ENCODE measurements around the gene DOK5.

Gene DOK5

DNA sequence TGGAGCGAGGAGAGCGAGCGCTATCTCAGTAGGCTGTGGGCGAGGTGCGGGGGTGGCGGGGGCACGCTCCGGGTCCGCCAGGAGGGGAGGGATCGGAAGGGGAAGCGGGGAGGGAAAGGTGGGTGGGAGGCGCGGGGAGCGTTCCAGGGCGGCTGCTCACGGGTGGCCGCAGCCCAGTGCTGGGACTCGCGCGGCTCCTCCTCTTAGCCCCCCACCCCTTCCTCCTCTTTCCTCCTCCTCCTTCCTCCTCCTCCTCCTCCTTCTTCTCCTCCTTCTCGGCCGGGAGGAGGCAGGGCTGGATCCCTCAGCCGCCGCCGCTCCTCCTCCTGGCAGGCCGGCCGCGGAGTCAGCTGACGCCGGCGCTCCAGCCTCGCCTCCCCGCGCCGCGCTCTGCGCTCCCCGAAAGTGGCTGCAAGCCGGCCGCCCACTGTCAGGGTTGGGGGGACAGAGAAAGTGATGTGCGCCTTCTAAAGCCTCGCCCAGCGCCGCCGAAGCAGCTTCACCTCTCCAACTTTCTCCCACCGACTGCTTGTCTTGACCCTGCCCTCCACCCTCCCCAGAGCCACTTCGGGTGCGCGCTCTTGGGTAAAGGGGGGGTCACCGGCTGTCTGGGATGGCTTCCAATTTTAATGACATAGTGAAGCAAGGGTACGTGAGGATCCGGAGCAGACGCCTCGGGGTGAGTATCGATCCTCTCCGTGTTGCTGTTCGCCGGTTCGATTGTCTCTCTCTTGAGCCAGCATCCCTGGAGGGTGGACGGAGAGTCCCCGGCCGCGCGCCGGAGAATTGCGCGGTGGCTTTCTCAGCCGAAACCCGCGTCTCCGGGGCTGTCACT lies at the start of gene DOK5:
TSS of gene DOK5 (plus strand) at position 260 of the 835 bp plus-strand sequence. CDS start at position 614, 354 bp downstream.
- TF ChIP-seq, protein P1, sequence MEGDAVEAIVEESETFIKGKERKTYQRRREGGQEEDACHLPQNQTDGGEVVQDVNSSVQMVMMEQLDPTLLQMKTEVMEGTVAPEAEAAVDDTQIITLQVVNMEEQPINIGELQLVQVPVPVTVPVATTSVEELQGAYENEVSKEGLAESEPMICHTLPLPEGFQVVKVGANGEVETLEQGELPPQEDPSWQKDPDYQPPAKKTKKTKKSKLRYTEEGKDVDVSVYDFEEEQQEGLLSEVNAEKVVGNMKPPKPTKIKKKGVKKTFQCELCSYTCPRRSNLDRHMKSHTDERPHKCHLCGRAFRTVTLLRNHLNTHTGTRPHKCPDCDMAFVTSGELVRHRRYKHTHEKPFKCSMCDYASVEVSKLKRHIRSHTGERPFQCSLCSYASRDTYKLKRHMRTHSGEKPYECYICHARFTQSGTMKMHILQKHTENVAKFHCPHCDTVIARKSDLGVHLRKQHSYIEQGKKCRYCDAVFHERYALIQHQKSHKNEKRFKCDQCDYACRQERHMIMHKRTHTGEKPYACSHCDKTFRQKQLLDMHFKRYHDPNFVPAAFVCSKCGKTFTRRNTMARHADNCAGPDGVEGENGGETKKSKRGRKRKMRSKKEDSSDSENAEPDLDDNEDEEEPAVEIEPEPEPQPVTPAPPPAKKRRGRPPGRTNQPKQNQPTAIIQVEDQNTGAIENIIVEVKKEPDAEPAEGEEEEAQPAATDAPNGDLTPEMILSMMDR (IDR thresholded peaks at IDR 0.05) = no peak
- Mint-ChIP-seq H3K4me1 (peaks cover 29% of the 10 kb centered on the region), H3K27ac (no peak within 1 kb of the TSS), H3K4me3 (peak within 1 kb of the TSS; percentile 91), H3K9me3 (no peaks in the 10 kb centered on the region), H3K36me3 (ENCODE audit: low read depth) (no peaks in the 10 kb centered on the region), H3K27me3 (ENCODE audit: low read depth, poor library complexity) (peaks cover 64% of the 10 kb centered on the region)
- peak; percentile 61 for DNase-seq

DNA sequence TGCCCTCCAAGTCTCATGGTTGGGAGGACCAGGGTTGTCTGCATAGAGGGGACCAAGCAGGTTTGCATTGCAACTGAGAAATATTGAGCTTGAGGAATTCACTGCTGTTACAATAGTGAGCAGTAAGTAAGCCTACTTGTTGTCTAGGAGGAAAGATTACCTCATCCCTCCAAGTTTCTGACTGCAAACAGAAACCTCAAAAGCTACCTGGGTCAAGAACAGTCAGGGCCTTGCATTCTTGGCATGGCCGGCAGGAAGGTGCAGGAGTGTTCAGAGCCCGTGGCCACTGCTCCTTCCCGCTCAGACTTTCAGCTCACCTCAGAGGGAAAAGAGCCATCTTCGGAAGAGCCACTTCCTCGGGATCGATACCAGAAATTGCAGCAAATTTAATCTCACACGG lies 46.0 kb upstream of the DOK5 start:
- peaks cover 16% of the 10 kb centered on the region for H3K9me3 Mint-ChIP-seq

DNA sequence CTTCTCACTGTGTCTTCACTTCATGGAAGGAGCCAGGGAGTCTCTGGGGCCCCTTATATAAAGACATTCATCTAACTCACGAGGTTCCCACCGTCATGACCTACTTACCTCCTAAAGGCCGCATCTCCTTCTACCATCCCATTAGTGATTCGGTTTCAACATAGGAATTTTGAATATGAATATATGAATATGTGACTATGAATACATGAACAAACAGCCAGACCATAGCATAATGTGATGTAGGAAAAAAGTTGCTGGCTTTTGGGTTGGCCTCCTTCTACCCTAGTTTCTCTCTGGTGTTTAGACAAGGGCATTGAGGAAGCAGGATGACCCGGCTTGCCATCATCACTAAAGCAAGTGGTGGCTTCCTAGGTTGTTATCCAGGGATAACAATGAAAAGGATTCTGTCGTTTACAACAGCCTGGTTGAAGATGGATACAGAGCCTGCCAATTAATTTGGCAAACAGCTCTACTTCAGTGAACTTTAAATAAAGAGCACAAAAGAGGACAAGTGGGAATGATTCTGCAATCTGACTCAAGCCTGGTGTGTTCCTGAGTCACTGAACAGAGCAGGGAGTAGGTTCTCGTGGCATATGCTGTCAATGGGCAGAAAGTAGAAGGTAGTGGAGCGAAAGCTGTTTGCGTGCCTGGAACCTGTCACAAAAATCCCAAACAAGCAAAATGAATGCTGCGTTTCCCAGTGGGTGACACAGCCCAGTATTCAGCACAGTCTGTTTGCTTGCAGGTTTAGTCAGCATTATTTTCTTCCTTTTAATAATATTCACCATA lies 44.0 kb upstream of the DOK5 start:
- Mint-ChIP-seq H3K4me3 (no peak overlapping the region), H3K27ac (no peak overlapping the region), H3K4me1 (peaks cover 9% of the 10 kb centered on the region), H3K36me3 (ENCODE audit: low read depth) (no peaks in the 10 kb centered on the region), H3K9me3 (no peaks in the 10 kb centered on the region), H3K27me3 (ENCODE audit: low read depth, poor library complexity) (peaks cover 3% of the 10 kb centered on the region)
- TF ChIP-seq, protein P1 (IDR thresholded peaks at IDR 0.05) = no peak
- no peak for DNase-seq

More for the DNA sequence above, 46.0 kb upstream of the DOK5 start:
- Mint-ChIP-seq H3K4me1 (peaks cover 9% of the 10 kb centered on the region), H3K27ac (no peak overlapping the region), H3K27me3 (ENCODE audit: low read depth, poor library complexity) (peaks cover 3% of the 10 kb centered on the region), H3K36me3 (ENCODE audit: low read depth) (no peaks in the 10 kb centered on the region), H3K4me3 (no peak overlapping the region)
- no peak for DNase-seq
- TF ChIP-seq, protein P1 (IDR thresholded peaks at IDR 0.05) = no peak

DNA sequence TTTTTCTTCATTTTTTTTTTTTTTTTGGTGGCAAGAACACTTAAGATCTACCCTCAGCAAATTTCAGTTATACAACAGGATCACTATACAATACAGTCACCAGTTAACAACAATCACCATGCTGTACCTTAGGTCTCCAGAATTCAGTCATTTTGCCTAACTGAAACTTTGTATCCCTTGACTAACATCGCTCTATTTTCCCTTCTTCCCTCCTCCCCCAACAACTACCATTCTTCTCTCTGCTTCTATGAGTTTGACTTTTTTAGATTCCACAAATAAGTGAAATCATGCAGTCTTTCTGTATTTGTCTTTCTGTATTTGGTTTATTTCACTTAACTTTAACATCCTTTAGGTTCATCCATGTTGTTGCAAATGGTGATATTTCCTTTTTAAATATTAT lies 42.4 kb upstream of the DOK5 start:
- no peak for DNase-seq
- TF ChIP-seq, protein P1 (IDR thresholded peaks at IDR 0.05) = no peak
- Mint-ChIP-seq H3K27me3 (ENCODE audit: low read depth, poor library complexity) (peaks cover 3% of the 10 kb centered on the region), H3K4me1 (peaks cover 9% of the 10 kb centered on the region), H3K36me3 (ENCODE audit: low read depth) (no peaks in the 10 kb centered on the region), H3K27ac (no peak overlapping the region), H3K9me3 (no peaks in the 10 kb centered on the region), H3K4me3 (no peak overlapping the region)

DNA sequence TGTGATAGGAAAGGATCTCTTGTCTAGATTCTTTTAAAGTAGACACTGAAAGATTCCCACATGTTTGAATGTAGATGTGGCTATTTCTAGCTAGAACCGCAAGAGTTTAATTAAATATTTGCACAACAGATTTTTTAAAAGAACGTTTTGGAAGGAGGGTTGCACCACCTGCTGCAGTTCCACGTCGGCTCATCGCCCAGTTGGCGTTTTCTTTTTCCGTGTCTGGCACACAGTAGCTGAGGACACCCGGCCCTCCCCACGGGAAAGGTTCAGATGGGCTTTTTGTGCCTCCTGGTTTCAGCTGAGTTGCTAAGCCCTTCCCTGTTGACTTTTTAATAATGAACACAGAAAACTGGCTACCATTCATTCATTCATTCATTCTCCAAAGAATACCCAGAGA lies 41.8 kb upstream of the DOK5 start:
- Mint-ChIP-seq H3K4me1 (peaks cover 9% of the 10 kb centered on the region), H3K36me3 (ENCODE audit: low read depth) (no peaks in the 10 kb centered on the region)
- no peak for DNase-seq

More for the DNA sequence above, 41.8 kb upstream of the DOK5 start:
- Mint-ChIP-seq H3K9me3 (no peaks in the 10 kb centered on the region), H3K27me3 (ENCODE audit: low read depth, poor library complexity) (peaks cover 3% of the 10 kb centered on the region), H3K27ac (no peak overlapping the region), H3K4me3 (no peak overlapping the region)
- TF ChIP-seq, protein P1 (IDR thresholded peaks at IDR 0.05) = no peak
